ENCODE data around the gene MAMLD1.
A peak's percentile ranks its signal among the peaks of the same experiment; 100 is the strongest.

MAMLD1 gene

DNA sequence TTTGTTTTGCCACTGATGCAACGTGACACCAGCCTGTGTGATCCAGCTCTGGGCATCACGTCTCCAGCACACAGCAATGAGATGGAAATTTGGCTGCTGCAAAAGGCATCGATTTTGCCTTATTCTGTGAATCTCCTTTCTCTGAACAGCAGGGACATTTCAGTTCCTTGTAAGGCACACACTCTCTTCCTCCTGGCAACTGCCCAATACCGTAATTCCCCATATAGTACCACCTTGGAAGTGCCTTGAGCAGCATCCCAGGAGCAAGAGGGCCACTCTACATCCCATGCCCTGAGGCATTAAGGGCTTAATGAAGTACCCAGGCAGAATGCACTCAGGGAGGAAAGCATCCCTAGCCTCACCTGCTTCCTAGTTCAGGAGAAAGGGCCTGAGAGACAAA is 10.5 kb upstream of the MAMLD1 start (continued):
- TF ChIP-seq, protein P1, sequence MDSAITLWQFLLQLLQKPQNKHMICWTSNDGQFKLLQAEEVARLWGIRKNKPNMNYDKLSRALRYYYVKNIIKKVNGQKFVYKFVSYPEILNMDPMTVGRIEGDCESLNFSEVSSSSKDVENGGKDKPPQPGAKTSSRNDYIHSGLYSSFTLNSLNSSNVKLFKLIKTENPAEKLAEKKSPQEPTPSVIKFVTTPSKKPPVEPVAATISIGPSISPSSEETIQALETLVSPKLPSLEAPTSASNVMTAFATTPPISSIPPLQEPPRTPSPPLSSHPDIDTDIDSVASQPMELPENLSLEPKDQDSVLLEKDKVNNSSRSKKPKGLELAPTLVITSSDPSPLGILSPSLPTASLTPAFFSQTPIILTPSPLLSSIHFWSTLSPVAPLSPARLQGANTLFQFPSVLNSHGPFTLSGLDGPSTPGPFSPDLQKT (IDR thresholded peaks at IDR 0.05; ENCODE audit: borderline replicate concordance, low read depth, low read length) = no peak
- no peak for TF ChIP-seq ZNF747 (tag by site-specific recombination; IDR thresholded peaks at IDR 0.05)
- TF ChIP-seq ZNF112 (tag by site-specific recombination; IDR thresholded peaks at IDR 0.05) = no peak
- TF ChIP-seq ZBTB48 (tag by site-specific recombination; IDR thresholded peaks at IDR 0.05) = no peak
- no peak for TF ChIP-seq SCRT2 (tag by site-specific recombination; IDR thresholded peaks at IDR 0.05)
- TF ChIP-seq ZNF426 (tag by site-specific recombination; IDR thresholded peaks at IDR 0.05) = no peak

DNA sequence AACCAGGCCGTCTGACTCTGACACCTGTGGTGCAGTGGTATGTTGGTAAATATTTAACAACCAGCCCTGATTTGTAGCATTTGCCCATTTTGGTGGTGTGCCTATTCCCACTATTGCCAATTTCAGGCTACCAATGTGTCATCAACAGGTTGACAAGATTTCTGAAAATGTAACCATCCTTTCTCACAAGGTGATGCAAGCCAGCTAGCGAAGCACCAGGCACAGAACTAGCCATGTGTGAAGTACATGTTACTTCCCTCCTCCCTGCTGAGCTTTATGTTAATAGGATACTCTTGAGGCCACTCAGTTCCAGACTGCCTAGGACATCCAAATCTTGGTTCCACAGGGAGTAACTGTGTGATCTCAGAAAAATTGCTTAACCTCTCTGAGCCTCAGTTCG is 7.2 kb upstream of the MAMLD1 start:
- H3K9me3 ChIP-seq (ENCODE audit: control insufficient read depth, insufficient read depth, low read depth, low read length) = no peaks in the 10 kb centered on the region
- no peaks in the 10 kb centered on the region for H3K4me1 ChIP-seq (ENCODE audit: control insufficient read depth, insufficient read depth, low read length)
- no peak overlapping the region for H3K27ac ChIP-seq (ENCODE audit: extremely low read depth, low read depth, low read length)
- POLR2A ChIA-PET = no interaction called here
- no peak overlapping the region for H3K4me3 ChIP-seq (ENCODE audit: low read depth, low read length)
- CTCF ChIA-PET = interaction anchor here (0.6 kb wide), 2 partner anchors 58 to 130 kb away, joined by 3 read pairs; no protein-coding TSS in a partner anchor
- no peaks in the 10 kb centered on the region for H3K36me3 ChIP-seq (ENCODE audit: control insufficient read depth in 2 of 2, insufficient read depth in 1 of 2, low read length in 2 of 2)
- TF ChIP-seq ZNF112 (tag by site-specific recombination; IDR thresholded peaks at IDR 0.05) (no peak), SCRT2 (tag by site-specific recombination; IDR thresholded peaks at IDR 0.05) (peak; percentile 57; the same call in 1 of the 2 replicates), ZFP37 (tag by site-specific recombination; IDR thresholded peaks at IDR 0.05) (no peak), ZNF426 (tag by site-specific recombination; IDR thresholded peaks at IDR 0.05) (no peak), BCL11A (tag by site-specific recombination; IDR thresholded peaks at IDR 0.05; ENCODE audit: low read depth) (no peak), ZNF529 (tag by site-specific recombination; IDR thresholded peaks at IDR 0.05; ENCODE audit: insufficient replicate concordance) (no peak), ZNF211 (tag by site-specific recombination; IDR thresholded peaks at IDR 0.05; ENCODE audit: low read depth) (no peak), ZNF768 (tag by site-specific recombination; IDR thresholded peaks at IDR 0.05) (0 out of 2 replicates have a peak, but pooled peaks have one; percentile 52), SP3 (tag by site-specific recombination; IDR thresholded peaks at IDR 0.05) (no peak), ZNF248 (tag by site-specific recombination; IDR thresholded peaks at IDR 0.05) (no peak), ZNF548 (tag by site-specific recombination; IDR thresholded peaks at IDR 0.05) (no peak), ZNF776 (tag by site-specific recombination; IDR thresholded peaks at IDR 0.05; ENCODE audit: borderline replicate concordance) (no peak), ZNF571 (tag by site-specific recombination; IDR thresholded peaks at IDR 0.05) (no peak)
- TF ChIP-seq, protein P2, sequence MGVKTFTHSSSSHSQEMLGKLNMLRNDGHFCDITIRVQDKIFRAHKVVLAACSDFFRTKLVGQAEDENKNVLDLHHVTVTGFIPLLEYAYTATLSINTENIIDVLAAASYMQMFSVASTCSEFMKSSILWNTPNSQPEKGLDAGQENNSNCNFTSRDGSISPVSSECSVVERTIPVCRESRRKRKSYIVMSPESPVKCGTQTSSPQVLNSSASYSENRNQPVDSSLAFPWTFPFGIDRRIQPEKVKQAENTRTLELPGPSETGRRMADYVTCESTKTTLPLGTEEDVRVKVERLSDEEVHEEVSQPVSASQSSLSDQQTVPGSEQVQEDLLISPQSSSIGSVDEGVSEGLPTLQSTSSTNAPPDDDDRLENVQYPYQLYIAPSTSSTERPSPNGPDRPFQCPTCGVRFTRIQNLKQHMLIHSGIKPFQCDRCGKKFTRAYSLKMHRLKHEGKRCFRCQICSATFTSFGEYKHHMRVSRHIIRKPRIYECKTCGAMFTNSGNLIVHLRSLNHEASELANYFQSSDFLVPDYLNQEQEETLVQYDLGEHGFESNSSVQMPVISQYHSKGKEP (tag by site-specific recombination; IDR thresholded peaks at IDR 0.05) = no peak
- TF ChIP-seq, protein P3, sequence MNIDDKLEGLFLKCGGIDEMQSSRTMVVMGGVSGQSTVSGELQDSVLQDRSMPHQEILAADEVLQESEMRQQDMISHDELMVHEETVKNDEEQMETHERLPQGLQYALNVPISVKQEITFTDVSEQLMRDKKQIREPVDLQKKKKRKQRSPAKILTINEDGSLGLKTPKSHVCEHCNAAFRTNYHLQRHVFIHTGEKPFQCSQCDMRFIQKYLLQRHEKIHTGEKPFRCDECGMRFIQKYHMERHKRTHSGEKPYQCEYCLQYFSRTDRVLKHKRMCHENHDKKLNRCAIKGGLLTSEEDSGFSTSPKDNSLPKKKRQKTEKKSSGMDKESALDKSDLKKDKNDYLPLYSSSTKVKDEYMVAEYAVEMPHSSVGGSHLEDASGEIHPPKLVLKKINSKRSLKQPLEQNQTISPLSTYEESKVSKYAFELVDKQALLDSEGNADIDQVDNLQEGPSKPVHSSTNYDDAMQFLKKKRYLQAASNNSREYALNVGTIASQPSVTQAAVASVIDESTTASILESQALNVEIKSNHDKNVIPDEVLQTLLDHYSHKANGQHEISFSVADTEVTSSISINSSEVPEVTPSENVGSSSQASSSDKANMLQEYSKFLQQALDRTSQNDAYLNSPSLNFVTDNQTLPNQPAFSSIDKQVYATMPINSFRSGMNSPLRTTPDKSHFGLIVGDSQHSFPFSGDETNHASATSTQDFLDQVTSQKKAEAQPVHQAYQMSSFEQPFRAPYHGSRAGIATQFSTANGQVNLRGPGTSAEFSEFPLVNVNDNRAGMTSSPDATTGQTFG (tag by site-specific recombination; IDR thresholded peaks at IDR 0.05; ENCODE audit: borderline replicate concordance) = no peak
- TF ChIP-seq, protein P4, sequence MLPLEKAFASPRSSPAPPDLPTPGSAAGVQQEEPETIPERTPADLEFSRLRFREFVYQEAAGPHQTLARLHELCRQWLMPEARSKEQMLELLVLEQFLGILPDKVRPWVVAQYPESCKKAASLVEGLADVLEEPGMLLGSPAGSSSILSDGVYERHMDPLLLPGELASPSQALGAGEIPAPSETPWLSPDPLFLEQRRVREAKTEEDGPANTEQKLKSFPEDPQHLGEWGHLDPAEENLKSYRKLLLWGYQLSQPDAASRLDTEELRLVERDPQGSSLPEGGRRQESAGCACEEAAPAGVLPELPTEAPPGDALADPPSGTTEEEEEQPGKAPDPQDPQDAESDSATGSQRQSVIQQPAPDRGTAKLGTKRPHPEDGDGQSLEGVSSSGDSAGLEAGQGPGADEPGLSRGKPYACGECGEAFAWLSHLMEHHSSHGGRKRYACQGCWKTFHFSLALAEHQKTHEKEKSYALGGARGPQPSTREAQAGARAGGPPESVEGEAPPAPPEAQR (tag by site-specific recombination; IDR thresholded peaks at IDR 0.05) = no peak
- TF ChIP-seq, protein P5, sequence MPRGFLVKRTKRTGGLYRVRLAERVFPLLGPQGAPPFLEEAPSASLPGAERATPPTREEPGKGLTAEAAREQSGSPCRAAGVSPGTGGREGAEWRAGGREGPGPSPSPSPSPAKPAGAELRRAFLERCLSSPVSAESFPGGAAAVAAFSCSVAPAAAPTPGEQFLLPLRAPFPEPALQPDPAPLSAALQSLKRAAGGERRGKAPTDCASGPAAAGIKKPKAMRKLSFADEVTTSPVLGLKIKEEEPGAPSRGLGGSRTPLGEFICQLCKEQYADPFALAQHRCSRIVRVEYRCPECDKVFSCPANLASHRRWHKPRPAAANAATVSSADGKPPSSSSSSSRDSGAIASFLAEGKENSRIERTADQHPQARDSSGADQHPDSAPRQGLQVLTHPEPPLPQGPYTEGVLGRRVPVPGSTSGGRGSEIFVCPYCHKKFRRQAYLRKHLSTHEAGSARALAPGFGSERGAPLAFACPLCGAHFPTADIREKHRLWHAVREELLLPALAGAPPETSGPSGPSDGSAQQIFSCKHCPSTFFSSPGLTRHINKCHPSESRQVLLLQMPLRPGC (tag by site-specific recombination; IDR thresholded peaks at IDR 0.05) = no peak

All from HEK293 (cell line).